IMR-90 (cell line): ENCODE measurements around the gene RALA. TPM values are rescaled to one million over a fixed set of nuclear protein-coding genes. Genes with fewer than 3 reads are reported as not detected.

ENCODE experiments used
- ATAC-seq: fragments of 200-7000 bp; cut with Tn5 transposase; 2 replicates; pipeline ENCODE4 v1.9.1; 2020; ENCODE audit warnings: low read depth, mild to moderate bottlenecking, moderate library complexity
- BruUV-seq: library from RNA; stranded (reverse); fragments of 400-500 nt; replicated peaks from 2 replicates; lab custom pipeline; 2021; lab: Mats Ljungman, UMichigan
- CTCF ChIA-PET: fragments of 300-600 bp; formaldehyde crosslinking; extraction: SDS; loops from one replicate; lab custom pipeline; 2021; ENCODE audit warnings: antibody characterized with exemption; lab: Yijun Ruan, JAX
- POLR2A ChIA-PET: fragments of 300-600 bp; sonication (Branson Sonifier 250); formaldehyde crosslinking; loops from one replicate; lab custom pipeline; 2022; ENCODE audit warnings: antibody characterized with exemption; ENCODE audit not compliant: unreplicated experiment; lab: Charles Lee
- DNase-seq: peaks from one replicate; pipeline ENCODE4 v3.0.0; 2013
- H2AFZ ChIP-seq: replicated peaks from 2 replicates; pipeline ENCODE3; 2013; ENCODE audit warnings: low read length, mild to moderate bottlenecking; ENCODE audit not compliant: poor library complexity
- H2AK5ac ChIP-seq: 2 replicates; pipeline ENCODE4 v1.6.1; 2013; ENCODE audit warnings: low read depth, low read length, inconsistent platforms
- H2AK9ac ChIP-seq: replicated peaks from 2 replicates; pipeline ENCODE3; 2013; ENCODE audit warnings: mild to moderate bottlenecking, low read depth, low read length, moderate library complexity; ENCODE audit not compliant: poor library complexity
- H2BK120ac ChIP-seq: 2 replicates; pipeline ENCODE4 v1.6.1; 2013; ENCODE audit warnings: low read depth, low read length, inconsistent platforms
- H2BK15ac ChIP-seq: 3 replicates; pipeline ENCODE4 v1.6.1; 2013; ENCODE audit warnings: low read depth, low read length, inconsistent platforms
- H2BK20ac ChIP-seq: 2 replicates; pipeline ENCODE4 v1.6.1; 2013; ENCODE audit warnings: low read depth, mild to moderate bottlenecking, inconsistent platforms, low read length, moderate library complexity
- H2BK5ac ChIP-seq: 2 replicates; pipeline ENCODE4 v1.6.1; 2013; ENCODE audit warnings: mild to moderate bottlenecking, low read depth, low read length, inconsistent platforms; ENCODE audit not compliant: poor library complexity, severe bottlenecking
- H3K14ac ChIP-seq: replicated peaks from 2 replicates; pipeline ENCODE4 v1.6.1; 2013; ENCODE audit warnings: low read depth, low read length, inconsistent platforms
- H3K18ac ChIP-seq: 2 replicates; pipeline ENCODE4 v1.6.1; 2013; ENCODE audit warnings: low read depth, low read length, control low read depth
- H3K23ac ChIP-seq: 2 replicates; pipeline ENCODE4 v1.6.1; 2013; ENCODE audit warnings: low read depth, low read length, inconsistent platforms
- H3K27ac ChIP-seq: 2 replicates; pipeline ENCODE4 v1.5.1; 2013; ENCODE audit warnings: mild to moderate bottlenecking, control low read depth, low read length; ENCODE audit not compliant: insufficient read depth
- H3K27me3 ChIP-seq: 2 replicates; pipeline ENCODE4 v1.6.1; 2013; ENCODE audit warnings: low read length; ENCODE audit not compliant: control insufficient read depth, insufficient read depth
- H3K36me3 ChIP-seq: 2 replicates; pipeline ENCODE4 v1.6.1; 2013; ENCODE audit warnings: low read length, mixed read lengths; ENCODE audit not compliant: control insufficient read depth, insufficient read depth
- H3K4ac ChIP-seq: 2 replicates; pipeline ENCODE4 v1.6.1; 2013; ENCODE audit warnings: low read depth, low read length, inconsistent platforms
- H3K4me1 ChIP-seq: 2 replicates; pipeline ENCODE4 v1.6.1; 2013; ENCODE audit warnings: low read length, mixed read lengths; ENCODE audit not compliant: control insufficient read depth, insufficient read depth
- H3K4me2 ChIP-seq: 2 replicates; pipeline ENCODE4 v1.6.1; 2013; ENCODE audit warnings: low read depth, mild to moderate bottlenecking, control low read depth, low read length, moderate library complexity
- H3K4me3 ChIP-seq: 2 replicates; pipeline ENCODE4 v1.5.1; 2013; ENCODE audit warnings: low read depth, mild to moderate bottlenecking, control low read depth, low read length, moderate library complexity; ENCODE audit not compliant: insufficient read depth
- H3K56ac ChIP-seq: 2 replicates; pipeline ENCODE4 v1.6.1; 2013; ENCODE audit warnings: low read length, inconsistent platforms; ENCODE audit not compliant: insufficient read depth; ENCODE audit errors: extremely low read depth
- H3K79me1 ChIP-seq, 2 experiments: 2 replicates each; pipeline ENCODE4 v1.6.1; 2013; ENCODE audit warnings: low read length in 2 of 2, inconsistent platforms in 1 of 2, low read depth in 1 of 2
- H3K9ac ChIP-seq: 2 replicates; pipeline ENCODE4 v1.6.1; 2013; ENCODE audit warnings: low read depth, low read length, control low read depth
- H3K9me1 ChIP-seq: 2 replicates; pipeline ENCODE4 v1.6.1; 2013; ENCODE audit warnings: low read length, inconsistent platforms; ENCODE audit not compliant: insufficient read depth
- H3K9me3 ChIP-seq: 2 replicates; pipeline ENCODE4 v1.6.1; 2013; ENCODE audit warnings: low read length; ENCODE audit not compliant: control insufficient read depth, insufficient read depth
- H4K20me1 ChIP-seq: 2 replicates; pipeline ENCODE4 v1.6.1; 2013; ENCODE audit warnings: low read length, inconsistent platforms; ENCODE audit not compliant: insufficient read depth
- H4K5ac ChIP-seq: 2 replicates; pipeline ENCODE4 v1.6.1; 2013; ENCODE audit warnings: mild to moderate bottlenecking, low read depth, low read length, control low read depth
- H4K8ac ChIP-seq, 2 experiments: 2 replicates each; pipeline ENCODE4 v1.6.1; 2013; ENCODE audit warnings: low read depth in 2 of 2, low read length in 2 of 2, control low read depth in 1 of 2, inconsistent platforms in 1 of 2
- H4K91ac ChIP-seq: 2 replicates; pipeline ENCODE4 v1.6.1; 2013; ENCODE audit warnings: low read depth, low read length, inconsistent platforms; ENCODE audit not compliant: insufficient read depth
- BHLHE40 ChIP-seq: fragments of 150-350 bp; IDR thresholded peaks from 2 replicates; pipeline ENCODE4 v1.6.1; 2016; ENCODE audit warnings: mild to moderate bottlenecking, low read depth, low read length
- CHD1 ChIP-seq: IDR thresholded peaks from 2 replicates; pipeline ENCODE4 v1.6.1; 2012; ENCODE audit warnings: low read depth, low read length, improper control_type of control experiment
- FOS ChIP-seq: fragments of 150-350 bp; IDR thresholded peaks from 2 replicates; pipeline ENCODE4 v1.6.1; 2016; ENCODE audit warnings: low read depth, low read length
- WGBS, 2 experiments: methylation state at CpG; one replicate each; pipeline versions ENCODE4 v1.1.5 to v1.1.7; 2013; ENCODE audit warnings: missing lambda C conversion rate in 2 of 2; ENCODE audit not compliant: insufficient read length in 1 of 2; ENCODE audit errors: extremely low coverage in 2 of 2; 5-methylcytosine and 5-hydroxymethylcytosine counted together
- dilution Hi-C: fragments of 300-500 bp; cut with HindIII; formaldehyde crosslinking; loops from one replicate; pipeline ENCODE4 v1.14.3; 2018; ENCODE audit warnings: low sequenced_read_pairs; ENCODE audit not compliant: unreplicated experiment
- in situ Hi-C: fragments of 300-500 bp; cut with MboI; formaldehyde crosslinking; loops from 3 replicates; pipeline ENCODE4 v1.14.3; 2019; ENCODE audit warnings: low sequenced_read_pairs, inconsistent platforms, mixed read lengths
- intact Hi-C: fragments of 100-400 bp; cut with micrococcal nuclease; formaldehyde crosslinking; loops from 2 replicates; pipeline ENCODE4 v1.10.0; 2022
- polyA plus RNA-seq, 3 experiments: library from polyadenylated mRNA; depleted of rRNA; stranded (reverse); fragments of >200 nt; gene quantifications; 2 replicates each; pipeline ENCODE4 v1.2.3, GENCODE V29; 2012; ENCODE audit warnings: low replicate concordance in 1 of 3
- total RNA-seq: library from RNA; depleted of rRNA; stranded (reverse); fragments of >200 nt; gene quantifications from 2 replicates; pipeline ENCODE4 v1.2.3, GENCODE V29; 2012
- TF ChIP-seq, protein P1 (sequence below): fragments of 150-350 bp; IDR thresholded peaks from 2 replicates; pipeline ENCODE4 v1.6.1; 2017; ENCODE audit warnings: mild to moderate bottlenecking, antibody characterized with exemption, low read length, low read depth

RALA gene
- total and polyA plus RNA-seq, 2 of the 4 experiments (the other 2 are of a cell fraction), result 7.7 to 20.5 TPM

DNA sequence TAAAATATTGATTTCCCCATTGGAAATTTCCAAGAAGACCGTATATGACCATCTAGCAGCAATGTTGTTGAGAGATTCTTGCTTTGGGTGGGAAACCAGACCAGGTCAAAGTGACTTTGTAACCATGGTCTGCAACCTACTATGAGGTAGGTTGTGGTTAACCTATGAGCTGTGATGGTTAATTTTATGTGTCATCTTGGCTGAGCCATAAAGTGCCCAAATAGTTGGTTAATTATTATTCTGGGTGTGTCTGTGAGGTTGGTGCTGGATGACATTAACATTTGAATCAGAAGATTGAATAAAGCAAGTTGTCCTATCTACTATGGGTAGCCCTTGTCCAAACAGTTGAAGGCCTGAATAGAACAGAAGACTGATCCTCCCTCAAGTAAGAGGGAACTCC, 18.3 kb upstream of the RALA start:
- Histone ChIP-seq H4K20me1 (no peaks in the 10 kb centered on the region), H3K36me3 (no peaks in the 10 kb centered on the region), H3K9ac (no peak overlapping the region), H3K56ac (no peak overlapping the region), H3K27me3 (no peaks in the 10 kb centered on the region), H4K5ac (no peak overlapping the region), H2AFZ (no peak overlapping the region), H2BK20ac (peak overlapping the region; percentile 26; the same call in 1 of the 2 replicates), H3K27ac (no peak overlapping the region), H2AK5ac (no peak overlapping the region), H2AK9ac (no peak overlapping the region), H3K9me1 (peaks cover 3% of the 10 kb centered on the region; the same call in 1 of the 2 replicates), H3K4ac (no peak overlapping the region), H3K18ac (no peak overlapping the region), H2BK120ac (peak overlapping the region; percentile 33; the same call in 1 of the 2 replicates), H3K4me3 (no peak overlapping the region), H3K4me1 (peaks cover 14% of the 10 kb centered on the region), H2BK15ac (peak overlapping the region; percentile 11; the same call in 1 of the 3 replicates), H3K79me1 (peaks cover 0 to 4% of the 10 kb centered on the region in 2 experiments; a peak in 1 of 4 replicates), H4K91ac (no peak overlapping the region), H3K9me3 (no peaks in the 10 kb centered on the region), H2BK5ac (no peak overlapping the region), H3K14ac (no peak overlapping the region), H4K8ac (no peak overlapping the region), H3K4me2 (no peak overlapping the region), H3K23ac (peak overlapping the region; percentile 23; the same call in 1 of the 2 replicates)
- no peak for ATAC-seq
- intact Hi-C loops (no loop called here), in situ Hi-C loops (no loop called here), dilution Hi-C loops (no loop called here)
- no TSS peak for BruUV-seq
- POLR2A ChIA-PET, result no interaction called here
- CTCF ChIA-PET, result no interaction called here
- peak; percentile 62 for DNase-seq
- no CpG with 5 or more reads among the region's 1 CpG for WGBS, 2 experiments
- TF ChIP-seq FOS, result no peak
- TF ChIP-seq BHLHE40, result no peak
- TF ChIP-seq, protein P1, sequence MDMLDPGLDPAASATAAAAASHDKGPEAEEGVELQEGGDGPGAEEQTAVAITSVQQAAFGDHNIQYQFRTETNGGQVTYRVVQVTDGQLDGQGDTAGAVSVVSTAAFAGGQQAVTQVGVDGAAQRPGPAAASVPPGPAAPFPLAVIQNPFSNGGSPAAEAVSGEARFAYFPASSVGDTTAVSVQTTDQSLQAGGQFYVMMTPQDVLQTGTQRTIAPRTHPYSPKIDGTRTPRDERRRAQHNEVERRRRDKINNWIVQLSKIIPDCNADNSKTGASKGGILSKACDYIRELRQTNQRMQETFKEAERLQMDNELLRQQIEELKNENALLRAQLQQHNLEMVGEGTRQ, result no peak
- no peak for TF ChIP-seq CHD1
